Cerebellar nuclear complex (tissue), 1 donor: ENCODE data around the gene PEX1.
"Not testable (repeated sequence)": the region's sequence is repeated elsewhere in the genome, so short reads cannot be mapped to it uniquely, and the experiment has no call there.

Experiments used
- DNase-seq, 2 experiments: peaks; one replicate each; lab custom pipeline; 2025; lab: John Stamatoyannopoulos, UW

The PEX1 gene

DNA sequence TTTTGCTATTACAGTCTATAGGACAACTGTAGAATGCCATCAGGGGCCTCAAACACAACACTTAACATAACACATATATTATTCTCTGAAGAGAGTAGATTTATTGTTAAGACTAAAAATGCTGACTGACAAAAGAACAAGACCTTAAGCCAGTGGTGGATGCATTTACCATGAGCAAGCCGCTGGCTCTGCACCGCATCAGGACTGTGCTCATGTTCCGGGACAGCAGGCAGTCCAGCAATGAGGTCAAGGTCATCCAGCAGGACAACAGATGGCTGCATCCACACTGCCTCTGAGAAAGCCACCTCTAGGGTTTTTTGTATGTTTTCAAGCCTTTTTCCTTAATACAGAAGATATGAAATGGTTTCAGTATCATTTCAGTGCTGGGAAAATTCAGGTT, 23.8 kb downstream of the PEX1 start:
- DNase-seq = no peak

DNA sequence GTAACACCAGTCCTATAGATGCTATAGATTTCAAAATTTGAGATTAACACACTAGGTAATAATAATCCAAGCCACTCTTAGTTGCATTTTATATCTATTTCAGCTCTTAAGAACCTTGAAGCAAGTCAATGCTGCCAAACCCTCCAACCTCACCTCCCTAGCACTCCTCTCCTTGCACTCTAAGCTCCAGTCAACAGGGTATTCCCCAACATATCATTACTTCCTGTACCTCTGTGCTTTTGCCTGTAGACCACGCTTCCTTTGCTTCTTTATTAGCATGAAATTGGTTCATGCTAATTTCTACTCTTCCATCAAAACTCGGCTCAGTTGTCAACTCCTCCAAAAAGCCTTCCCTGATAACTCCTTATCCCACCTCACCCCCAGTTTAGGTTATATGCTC, 24.6 kb downstream of the PEX1 start:
- no peak for DNase-seq

DNA sequence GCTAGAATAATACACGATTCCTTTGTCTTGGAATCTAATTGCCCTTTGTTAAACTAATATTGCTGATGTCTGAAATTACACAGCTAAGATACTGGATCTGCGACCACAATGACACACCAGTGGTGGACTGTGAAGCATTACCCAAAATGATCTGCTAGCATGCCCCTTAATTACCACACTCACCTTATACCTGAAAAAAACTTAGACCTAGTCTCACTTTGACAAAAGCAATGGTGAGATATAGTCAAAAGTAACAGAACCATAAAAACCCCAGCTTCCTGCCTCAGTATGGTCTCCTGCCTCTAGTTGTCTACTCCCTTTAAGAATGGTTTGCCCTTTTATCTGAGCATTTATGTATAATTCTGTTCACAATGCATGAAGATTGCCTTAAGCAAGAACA, 29.8 kb downstream of the PEX1 start:
- DNase-seq = no peak

DNA sequence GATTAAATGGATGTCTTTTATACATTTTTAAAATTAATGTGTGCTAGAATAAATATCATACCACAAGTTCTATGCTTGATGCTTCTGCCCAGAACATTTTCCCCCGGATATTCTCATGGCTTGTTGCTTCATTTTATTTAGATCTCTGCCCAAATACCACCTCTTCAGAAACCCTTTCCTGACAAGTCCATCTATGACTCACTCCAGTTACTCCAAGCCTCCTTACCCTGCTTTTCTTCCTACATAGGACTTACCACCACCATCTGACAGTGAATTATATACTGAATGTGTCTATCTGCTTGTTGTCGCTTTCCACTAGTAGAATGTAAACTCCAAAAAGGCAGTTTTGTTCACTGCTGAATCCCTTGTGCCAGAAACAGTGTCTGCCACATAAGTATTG, 31.4 kb downstream of the PEX1 start:
- no peak for DNase-seq

DNA sequence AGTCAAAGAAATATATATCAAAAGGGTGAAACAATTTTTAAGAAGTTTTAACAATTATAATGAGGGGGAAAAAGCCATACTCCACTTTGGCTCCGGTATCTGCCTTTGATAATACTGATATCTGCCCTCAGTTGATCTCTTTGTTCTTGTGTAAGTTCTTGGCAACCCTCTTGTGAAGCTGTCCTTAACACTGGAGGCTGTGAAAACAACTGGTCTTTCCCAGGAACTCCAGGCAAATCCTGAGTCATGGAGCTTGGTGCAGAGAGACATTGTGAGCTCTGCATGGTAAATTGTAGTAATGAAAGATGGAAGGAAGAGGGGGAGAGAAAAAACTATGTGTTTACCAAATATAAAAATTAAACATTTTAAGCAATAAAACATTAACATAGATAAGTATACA, 38.7 kb downstream of the PEX1 start:
- DNase-seq = no peak

DNA sequence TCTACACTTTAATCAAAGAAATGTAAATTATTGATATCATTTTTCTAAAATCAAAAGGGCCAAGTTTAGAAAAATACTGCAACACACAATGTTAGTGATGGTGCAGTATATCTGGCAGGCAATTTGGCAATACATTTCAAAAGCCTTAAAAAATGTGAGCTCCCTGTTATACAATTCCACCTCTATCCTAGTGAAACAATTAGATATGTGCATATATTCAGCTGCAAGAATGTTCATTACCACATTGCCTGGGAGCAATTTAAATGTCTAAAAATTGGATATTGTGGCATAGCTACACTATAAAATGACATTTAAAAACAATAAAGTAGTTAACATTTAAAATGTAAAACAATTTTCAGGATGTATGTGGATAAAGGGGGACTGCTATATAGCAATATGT, 40.5 kb downstream of the PEX1 start:
- DNase-seq = no peak

DNA sequence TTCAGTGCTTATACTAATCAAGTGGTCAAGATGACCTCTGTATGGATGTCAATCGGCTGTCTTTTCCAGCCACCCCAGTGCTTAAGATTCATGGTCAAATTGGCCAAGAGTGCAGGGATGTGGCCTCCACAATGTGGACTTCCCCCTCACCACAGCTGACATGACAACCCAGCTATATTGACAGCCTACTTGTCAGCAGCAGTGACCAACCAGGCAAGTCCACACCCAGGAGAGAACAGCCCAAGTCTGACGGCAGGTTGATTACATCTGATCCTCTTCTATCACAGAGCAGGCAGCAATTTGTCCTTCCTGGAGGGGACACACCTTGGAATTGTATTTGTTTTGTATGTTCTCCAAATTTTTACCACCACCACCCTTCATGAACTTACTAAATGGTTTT, 42.3 kb downstream of the PEX1 start:
- DNase-seq = no peak

DNA sequence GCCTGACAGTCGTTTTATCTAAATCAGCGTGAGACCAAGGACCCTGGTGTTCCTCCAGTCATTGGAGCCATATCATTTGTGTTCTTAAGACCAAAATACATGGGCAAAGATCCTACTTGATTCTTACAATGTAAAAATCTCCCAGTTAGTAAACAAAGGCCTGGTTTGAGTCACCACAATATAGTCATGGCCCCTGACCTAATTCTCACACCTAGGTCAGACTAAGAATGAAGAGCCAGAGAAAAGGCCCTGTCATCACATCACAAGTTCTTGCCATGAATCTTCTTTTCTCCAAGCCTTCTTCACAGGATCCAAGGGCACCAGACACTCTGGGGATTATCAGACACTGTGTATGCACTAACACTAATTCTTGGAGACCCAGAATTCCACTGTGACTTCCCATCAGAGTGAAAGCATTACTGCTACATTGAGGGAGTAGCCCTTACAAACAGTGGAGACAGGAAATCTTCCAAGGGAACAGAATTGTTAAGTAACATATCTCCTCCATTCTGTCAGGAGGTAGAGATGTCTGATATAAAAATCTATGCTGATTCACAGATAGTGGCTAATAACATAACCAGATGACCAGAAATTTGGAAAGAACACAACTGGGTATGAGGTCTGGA, 42.9 kb downstream of the PEX1 start:
- no peak for DNase-seq

DNA sequence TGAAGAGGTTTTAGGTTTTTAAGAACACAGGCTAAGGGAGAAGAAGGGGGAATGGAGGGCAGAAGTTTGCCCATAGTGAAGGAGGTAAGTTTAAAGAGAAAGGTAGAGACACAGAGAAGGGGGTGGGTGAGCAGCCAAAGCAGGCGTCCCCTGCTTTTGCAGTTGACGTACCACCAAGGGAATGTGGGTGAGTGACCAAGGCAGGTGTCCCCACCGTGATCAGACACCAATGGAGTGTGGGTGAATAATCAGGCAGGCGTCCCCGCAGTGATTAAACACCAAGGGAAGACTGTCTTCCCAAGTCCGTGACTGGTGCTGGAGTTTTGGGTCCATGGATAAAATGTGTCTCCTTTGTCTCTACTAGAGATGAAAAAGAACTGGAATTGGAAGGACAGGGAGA, 44.1 kb downstream of the PEX1 start:
- not testable (repeated sequence) for DNase-seq

DNA sequence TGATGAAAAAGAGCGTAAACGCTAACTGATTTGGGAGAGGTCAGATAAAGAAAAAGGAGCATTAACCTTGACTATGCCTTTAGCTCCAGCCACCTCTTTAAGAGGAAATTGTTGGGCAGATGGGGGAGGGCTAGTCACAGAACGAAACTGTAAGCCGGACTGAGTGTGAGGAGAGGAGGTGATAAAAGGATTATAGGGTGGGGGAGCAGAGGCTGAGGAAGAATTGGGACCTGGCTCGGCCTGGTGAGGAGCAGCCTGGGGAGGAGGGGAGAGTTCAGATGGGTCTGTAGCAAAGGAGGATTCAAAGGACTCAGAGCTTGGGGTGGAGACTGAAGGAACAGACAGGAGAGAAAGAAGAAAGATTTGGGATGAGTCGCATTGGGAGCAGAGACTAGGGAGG, 44.7 kb downstream of the PEX1 start:
- not testable (repeated sequence) for DNase-seq

DNA sequence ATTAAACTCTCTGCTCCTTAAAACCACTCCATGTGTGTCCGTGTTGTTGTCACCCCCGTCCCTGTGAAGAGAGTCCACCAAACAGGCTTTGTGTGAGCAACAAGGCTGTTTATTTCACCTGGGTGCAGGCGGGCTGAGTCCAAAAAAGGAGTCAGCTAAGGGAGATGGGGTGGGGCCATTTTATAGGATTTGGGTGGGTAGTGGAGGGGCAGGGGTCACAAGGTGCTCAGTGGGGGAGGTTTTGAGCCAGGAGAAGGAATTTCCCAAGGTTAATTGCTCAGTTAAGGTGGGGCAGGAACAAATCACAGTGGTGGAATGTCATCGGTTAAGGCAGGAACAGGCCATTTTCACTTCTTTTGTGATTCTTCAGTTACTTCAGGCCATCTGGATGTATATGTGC, 49.2 kb downstream of the PEX1 start:
- DNase-seq = not testable (repeated sequence)

DNA sequence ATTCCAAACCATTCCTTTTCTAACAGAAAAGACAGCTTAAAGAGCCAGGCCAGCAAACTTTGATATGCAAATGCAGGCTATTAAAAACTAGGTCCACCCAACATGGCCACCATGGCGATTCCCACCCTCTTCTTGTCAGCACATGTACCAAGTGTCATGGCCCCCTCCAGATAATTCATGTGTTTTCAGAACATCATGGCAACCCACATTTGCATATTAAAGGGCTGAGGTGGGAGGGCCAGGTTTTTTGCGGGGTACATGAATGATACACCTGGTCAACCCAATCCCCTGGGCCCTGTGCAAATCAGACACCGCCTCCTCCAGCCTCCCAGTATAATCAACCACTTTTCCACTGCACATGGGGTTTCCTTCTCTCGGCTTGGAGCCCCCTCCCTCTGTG, 49.6 kb downstream of the PEX1 start:
- DNase-seq = no peak

DNA sequence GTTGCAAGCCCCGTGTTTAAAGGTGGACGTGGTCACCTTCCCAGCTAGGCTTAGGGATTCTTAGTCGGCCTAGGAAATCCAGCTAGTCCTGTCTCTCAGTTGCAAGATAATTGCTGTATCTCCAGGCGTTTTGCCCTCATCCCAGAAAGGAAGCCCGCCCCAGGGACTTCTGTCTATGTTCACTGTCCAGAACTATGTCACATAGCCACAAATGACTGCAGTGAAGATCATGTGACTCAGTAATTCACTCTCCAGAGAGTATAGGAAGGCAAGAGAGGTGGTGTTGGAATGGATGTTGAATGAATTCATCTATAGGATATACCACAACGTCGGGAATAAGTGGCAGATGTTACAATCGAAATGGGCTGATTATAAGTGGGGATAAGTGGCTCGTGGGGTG, 50.2 kb downstream of the PEX1 start:
- no peak for DNase-seq

DNA sequence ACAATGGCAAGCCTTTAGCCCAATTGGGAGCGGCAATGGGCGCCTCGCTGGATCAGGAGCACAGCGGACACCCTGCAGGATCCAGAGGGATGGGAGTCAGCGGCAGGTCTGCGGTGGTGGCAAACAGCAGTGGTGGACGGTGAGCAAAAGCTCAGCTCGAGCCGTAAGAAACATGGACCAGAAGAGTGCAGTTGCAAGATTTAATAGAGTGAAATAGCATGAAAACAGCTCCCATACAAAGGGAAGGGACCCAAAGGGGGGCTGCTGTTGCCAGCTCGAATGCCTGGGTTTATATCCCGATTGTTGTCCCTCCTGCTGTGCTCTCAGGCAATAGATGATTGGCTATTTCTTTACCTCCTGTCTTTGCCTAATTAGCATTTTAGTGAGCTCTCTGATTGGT, 50.6 kb downstream of the PEX1 start, which contains the start of gene ERVW-1:
Gene ERVW-1, minus strand, starts transcription at position 266 of the 400 bp plus-strand sequence. CDS start 7,565 bp downstream, outside the sequence.
- not testable (repeated sequence) for DNase-seq

DNA sequence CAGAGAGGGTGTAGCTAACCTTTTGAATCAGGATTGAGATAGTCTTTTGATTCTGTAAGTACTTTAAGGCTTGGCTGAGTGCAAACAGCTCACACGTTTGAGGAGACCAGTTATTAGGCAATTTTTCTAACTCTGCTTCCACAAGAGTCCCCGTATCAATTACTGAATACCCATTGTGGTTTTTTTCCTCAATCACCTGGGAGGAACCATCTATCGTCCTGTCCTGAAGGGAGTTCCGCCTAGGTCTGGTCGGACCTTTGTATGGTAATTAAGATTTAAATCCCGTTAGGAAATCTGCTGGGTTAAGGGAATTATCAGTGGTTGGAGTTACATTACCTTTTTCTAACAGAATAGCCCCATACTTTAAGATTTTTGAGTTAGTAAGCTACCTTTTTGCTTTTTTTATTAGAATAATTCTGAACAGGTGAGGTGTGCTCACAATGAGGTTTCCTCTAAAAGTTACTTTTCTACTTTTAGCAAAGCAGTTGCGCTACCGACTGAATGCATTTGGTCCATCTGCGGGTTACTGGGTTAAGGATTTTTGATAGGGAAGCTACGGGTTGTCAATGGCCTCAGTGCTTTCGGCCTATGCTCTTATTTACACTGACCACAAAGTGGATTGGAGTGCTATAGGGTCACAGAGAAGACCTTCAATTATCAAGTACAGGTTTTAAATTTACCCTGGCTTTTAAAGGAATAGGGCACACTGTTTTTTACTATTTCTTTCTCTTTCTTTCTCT, 52.3 kb downstream of the PEX1 start:
- not testable (repeated sequence) for DNase-seq

DNA sequence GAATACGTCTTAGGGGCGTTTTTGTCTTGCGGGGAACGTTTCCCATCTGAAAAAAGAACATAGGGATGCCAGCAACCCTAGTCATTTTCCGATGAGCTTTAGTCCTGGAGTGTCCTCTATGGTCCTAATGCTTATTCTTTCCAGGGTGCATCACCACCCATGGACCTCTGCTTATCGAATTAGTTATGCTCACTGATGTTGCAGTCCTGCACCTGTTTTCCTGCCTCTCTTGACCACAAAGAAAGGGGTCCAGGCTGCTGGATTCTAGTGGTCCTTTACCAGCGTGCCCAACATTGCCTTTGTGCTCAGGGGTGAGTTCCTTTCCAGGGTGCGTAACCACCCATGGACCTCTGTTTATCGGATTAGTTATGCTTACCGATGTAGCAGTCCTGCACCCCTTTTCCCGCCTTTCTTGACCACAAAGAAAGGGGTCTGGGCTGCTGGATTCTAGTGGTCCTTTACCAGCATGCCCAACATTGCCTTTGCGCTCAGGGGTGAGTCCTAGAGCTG, 53.0 kb downstream of the PEX1 start:
- DNase-seq = not testable (repeated sequence)

DNA sequence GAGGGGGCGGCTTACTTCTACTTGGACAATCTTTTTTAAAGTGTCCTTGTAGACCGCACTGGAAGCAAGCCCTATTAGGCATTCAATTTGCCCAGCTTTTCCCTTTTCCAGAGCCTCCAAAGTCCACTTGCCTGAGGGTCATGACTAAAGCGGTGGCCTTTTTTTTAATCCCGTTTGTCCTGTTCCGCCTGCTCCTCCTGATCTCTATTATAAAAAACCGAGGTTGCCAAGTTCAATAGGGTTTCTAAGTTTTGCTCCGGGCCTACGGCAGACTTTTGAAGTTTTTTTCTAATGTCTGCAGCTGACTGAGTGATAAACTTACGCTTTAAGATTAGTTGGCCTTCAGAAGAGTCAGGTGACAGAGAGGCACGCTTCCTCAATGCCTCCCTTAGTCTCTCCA, 54.3 kb downstream of the PEX1 start:
- DNase-seq = not testable (repeated sequence)

DNA sequence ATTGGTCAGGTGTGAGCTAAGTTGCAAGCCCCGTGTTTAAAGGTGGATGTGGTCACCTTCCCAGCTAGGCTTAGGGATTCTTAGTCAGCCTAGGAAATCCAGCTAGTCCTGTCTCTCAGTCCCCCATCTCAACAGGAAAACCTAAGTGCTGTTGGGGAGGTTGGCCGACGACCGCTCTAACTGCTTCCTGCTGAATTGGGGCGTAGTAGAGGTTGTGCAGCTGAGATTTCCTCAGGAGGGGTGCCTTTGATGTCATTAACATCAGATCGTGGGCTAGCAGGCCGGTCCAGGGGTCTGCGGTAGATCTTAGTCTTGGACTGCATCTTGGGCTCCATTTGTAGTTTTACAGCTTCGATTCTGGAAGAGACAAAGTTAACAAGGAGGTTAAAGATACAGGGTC, 59.7 kb downstream of the PEX1 start:
- DNase-seq = not testable (repeated sequence)

DNA sequence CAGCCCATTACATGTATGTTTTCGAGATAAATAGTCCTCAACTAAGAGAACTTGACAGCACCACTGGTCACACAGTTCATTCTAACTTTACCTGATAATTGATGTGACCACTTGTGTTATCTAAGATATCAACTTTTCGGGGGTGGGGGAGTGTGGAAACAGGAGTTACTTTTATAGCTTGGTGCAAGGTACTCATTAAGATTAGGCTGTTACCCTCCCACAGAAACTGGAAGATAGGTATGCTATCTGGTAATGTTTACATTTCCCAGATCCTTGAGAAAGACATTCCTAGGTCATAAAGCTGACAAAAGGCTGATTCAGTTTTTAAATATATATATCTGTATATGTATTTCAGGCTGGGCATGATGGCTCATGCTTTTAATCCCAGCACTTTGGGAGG, 61.6 kb downstream of the PEX1 start:
- no peak for DNase-seq

DNA sequence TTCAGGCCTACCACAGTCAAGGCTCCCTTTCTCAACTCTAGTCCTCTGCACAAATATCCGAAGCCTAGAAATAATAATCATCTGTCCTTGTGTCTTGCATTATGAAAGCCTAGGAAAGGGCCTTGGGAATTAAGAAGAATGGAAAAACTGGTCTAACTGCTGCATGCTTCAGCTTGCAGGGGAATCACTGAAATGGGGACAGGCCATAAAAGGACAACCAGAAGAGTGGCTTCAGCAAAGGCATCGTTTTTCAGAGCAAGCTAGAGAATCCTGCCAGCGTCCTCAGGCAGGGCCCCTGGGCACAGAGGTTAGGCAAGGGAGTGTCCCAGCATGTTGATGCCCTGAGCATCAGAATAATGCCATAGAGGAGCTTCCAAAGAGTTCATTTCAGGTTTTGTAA, 63.8 kb downstream of the PEX1 start:
- DNase-seq = no peak

DNA sequence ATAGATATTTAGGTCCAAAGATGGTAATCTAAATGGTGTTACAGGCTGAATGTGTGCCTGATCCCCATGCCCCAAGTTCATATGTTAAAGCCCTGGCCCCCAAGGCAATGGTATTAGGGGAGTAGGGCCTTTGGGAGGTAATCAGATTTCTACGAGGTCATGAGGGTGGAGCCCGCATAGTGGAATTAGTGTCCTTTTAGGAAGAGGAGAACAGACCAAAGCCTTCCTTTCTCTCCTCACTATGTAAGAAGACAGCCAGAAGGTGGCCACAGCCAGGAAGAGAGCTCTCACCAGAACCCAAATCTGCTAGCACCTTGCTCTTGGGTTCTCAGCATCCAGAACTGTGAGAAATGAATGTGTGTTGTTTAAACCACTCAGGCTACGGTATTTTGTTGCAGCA, 65.8 kb downstream of the PEX1 start:
- DNase-seq = no peak

DNA sequence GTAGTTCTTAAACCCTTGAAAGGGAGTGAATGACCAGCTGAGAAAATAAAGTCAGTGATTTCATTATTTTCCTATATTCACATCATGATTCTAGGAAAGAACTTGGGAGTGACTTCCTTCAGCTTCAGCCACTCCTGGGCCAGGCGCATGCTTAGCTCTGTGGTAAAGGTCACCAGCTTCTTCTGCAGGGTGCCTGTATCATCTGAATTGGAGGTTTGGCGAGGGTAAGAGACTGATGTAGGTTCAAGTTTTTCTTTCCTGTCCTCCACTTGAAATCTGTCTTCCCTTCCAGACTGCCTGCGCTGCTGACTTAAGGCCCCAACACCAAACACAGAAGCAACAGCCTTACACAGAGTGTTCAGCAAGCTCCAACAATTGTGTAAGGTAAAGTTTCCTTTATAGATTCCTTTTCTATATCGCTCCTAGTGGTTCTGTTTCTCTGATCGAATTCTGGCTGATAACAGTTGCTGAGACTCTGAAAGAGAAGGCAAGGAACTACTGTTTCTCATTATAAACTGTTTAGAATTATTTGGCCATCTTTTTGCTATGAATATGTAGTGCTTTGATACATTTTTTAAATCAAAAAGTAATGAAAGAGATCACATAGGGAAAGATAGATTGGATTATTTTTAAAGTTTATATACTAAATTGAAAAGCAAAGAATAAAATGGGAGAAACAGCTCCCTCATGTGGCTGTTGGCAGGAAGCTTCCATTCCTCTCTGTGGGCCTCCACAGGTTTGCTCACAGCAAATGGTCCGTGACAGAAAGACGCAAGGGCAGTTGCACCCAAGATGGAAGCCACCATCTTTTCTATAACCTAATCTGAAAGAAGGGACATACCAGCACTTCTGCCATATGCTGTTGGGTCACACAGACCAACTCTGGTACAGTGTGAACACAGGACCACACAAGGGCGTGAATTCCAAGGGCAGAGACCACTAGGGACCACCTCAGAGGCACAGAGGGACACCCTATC, 67.0 kb downstream of the PEX1 start:
- no peak for DNase-seq
